PC-3 (cell line): ENCODE data around the gene DNAL4. TPM values are rescaled to one million over a fixed set of nuclear protein-coding genes. Genes with fewer than 3 reads are reported as not detected.

ENCODE experiments used
- ATAC-seq: fragments of 200-7000 bp; cut with Tn5 transposase; 2 replicates; pipeline ENCODE4 v1.9.1; 2020; ENCODE audit warnings: mild to moderate bottlenecking, moderate library complexity
- BruUV-seq: library from RNA; stranded (reverse); fragments of 400-500 nt; replicated peaks from 2 replicates; lab custom pipeline; 2021; lab: Mats Ljungman, UMichigan
- CTCF ChIA-PET: fragments of 300-600 bp; sonication (Branson Sonifier 250); formaldehyde crosslinking; loops from one replicate; lab custom pipeline; 2022; ENCODE audit warnings: antibody characterized with exemption; lab: Charles Lee
- POLR2A ChIA-PET: fragments of 300-600 bp; sonication (Branson Sonifier 250); formaldehyde crosslinking; loops from one replicate; lab custom pipeline; 2022; ENCODE audit warnings: antibody characterized with exemption; ENCODE audit not compliant: unreplicated experiment; lab: Charles Lee
- DNase-seq: peaks from one replicate; pipeline ENCODE4 v3.0.0-alpha.2; 2015
- H2AFZ ChIP-seq: fragments of 300-600 bp; sonication (generic); 2 replicates; pipeline ENCODE4 v1.6.0; 2016; ENCODE audit warnings: antibody characterized with exemption, low read length
- H3F3A ChIP-seq: fragments of 300-600 bp; sonication (generic); one replicate; pipeline ENCODE4 v1.6.0; 2017; ENCODE audit warnings: antibody characterized with exemption, low read length, control low read depth, mild to moderate bottlenecking; ENCODE audit not compliant: unreplicated experiment
- H3K27ac ChIP-seq: fragments of 300-600 bp; sonication (generic); 2 replicates; pipeline ENCODE4 v1.5.1; 2016; ENCODE audit warnings: mild to moderate bottlenecking, low read length
- H3K27me3 ChIP-seq: fragments of 300-600 bp; sonication (generic); 2 replicates; pipeline ENCODE4 v1.6.1; 2016; ENCODE audit warnings: low read length, mixed read lengths
- H3K36me3 ChIP-seq: fragments of 300-600 bp; sonication (generic); 2 replicates; pipeline ENCODE4 v1.6.1; 2016; ENCODE audit warnings: low read depth, mixed run types, low read length, mixed read lengths
- H3K4me1 ChIP-seq: fragments of 300-600 bp; sonication (generic); 2 replicates; pipeline ENCODE4 v1.5.1; 2016; ENCODE audit warnings: low read length; ENCODE audit not compliant: insufficient read depth
- H3K4me2 ChIP-seq: fragments of 300-600 bp; sonication (generic); 2 replicates; pipeline ENCODE4 v1.6.0; 2016; ENCODE audit warnings: low read length
- H3K4me3 ChIP-seq: fragments of 300-600 bp; sonication (generic); 2 replicates; pipeline ENCODE4 v1.5.1; 2016; ENCODE audit warnings: mild to moderate bottlenecking, low read length, mixed read lengths
- H3K79me2 ChIP-seq: fragments of 300-600 bp; sonication (generic); 2 replicates; pipeline ENCODE4 v1.6.1; 2017; ENCODE audit warnings: low read length, mixed read lengths
- H3K9ac ChIP-seq: fragments of 300-600 bp; sonication (generic); 2 replicates; pipeline ENCODE4 v1.6.0; 2016; ENCODE audit warnings: mild to moderate bottlenecking, low read length
- H3K9me2 ChIP-seq: fragments of 300-600 bp; sonication (generic); replicated peaks from 2 replicates; pipeline ENCODE4 v1.6.1; 2016; ENCODE audit warnings: mixed run types, low read length, mixed read lengths
- H3K9me3 ChIP-seq: fragments of 300-600 bp; sonication (generic); 2 replicates; pipeline ENCODE4 v1.6.1; 2016; ENCODE audit warnings: low read length, mixed read lengths
- H4K20me1 ChIP-seq: fragments of 300-600 bp; sonication (generic); 2 replicates; pipeline ENCODE4 v1.6.1; 2016; ENCODE audit warnings: low read length, mixed read lengths
- CTCF ChIP-seq: fragments of 300-600 bp; sonication (generic); conservative IDR thresholded peaks from 2 replicates; pipeline ENCODE4 v1.5.1; 2017; ENCODE audit warnings: antibody characterized with exemption, low read depth, mild to moderate bottlenecking, low read length
- EZH2 ChIP-seq: fragments of 300-600 bp; sonication (generic); IDR thresholded peaks from one replicate; pipeline ENCODE4 v1.6.1; 2017; ENCODE audit warnings: antibody characterized with exemption, mild to moderate bottlenecking, low read length; ENCODE audit not compliant: unreplicated experiment
- EZH2phosphoT487 ChIP-seq: fragments of 300-600 bp; sonication (generic); IDR thresholded peaks from 2 replicates; pipeline ENCODE4 v1.6.1; 2018; ENCODE audit warnings: mild to moderate bottlenecking, antibody characterized with exemption, low read length, borderline replicate concordance
- intact Hi-C: fragments of 100-400 bp; cut with micrococcal nuclease; formaldehyde crosslinking; loops from 2 replicates; pipeline ENCODE4 v1.9.0; 2023
- total RNA-seq: library from RNA; depleted of rRNA; stranded (reverse); fragments of >200 nt; gene quantifications from 2 replicates; pipeline ENCODE4 v1.2.3, GENCODE V29; 2014

The DNAL4 gene
- total RNA-seq, 1 experiment from 2014 or later: 22.5 TPM

DNA sequence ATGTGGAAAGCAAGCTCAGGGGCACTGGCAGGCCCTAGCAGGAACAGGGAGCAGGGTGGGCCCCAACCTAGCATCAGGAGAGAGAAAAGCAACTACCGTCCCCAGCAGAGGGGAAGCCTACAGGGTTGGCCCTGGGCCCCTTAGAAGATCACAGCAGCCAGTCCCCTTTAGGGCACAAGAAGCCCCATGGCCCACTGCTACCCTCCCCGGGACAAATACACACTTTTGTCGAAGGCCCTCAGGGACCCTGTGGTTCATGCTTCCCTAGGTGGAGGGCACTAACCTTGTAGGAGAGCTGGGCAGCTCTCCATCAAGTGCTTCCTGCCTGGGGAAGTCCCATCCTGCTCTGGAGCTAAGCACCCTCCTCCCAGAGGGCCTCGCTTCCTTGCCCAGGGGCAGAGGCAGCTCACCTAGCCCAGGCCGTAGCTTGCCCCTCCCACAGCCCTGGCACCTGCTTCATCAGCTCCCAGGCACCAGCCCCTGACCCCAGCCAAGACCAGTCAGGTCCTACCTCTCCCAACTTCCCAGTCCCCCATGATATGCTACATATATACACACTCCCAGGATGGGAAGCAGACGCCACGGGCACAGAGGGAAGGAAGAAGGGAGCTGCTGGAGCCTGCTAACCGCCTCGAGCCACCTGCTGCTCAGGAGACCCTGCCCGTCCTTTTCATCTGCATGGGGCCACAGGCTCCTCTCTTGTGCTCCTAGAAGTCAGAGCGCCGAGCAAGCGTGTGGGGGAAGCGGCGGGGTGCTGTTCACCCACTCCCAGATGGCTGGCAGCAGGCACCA lies 58.3 kb downstream of the DNAL4 start:
- no peak overlapping the region for H3K4me2 ChIP-seq
- no peaks in the 10 kb centered on the region for H3K79me2 ChIP-seq
- no peaks in the 10 kb centered on the region for H3F3A ChIP-seq
- H4K20me1 ChIP-seq: no peaks in the 10 kb centered on the region
- intact Hi-C loops: no loop called here
- no peak overlapping the region for H3K4me3 ChIP-seq
- H3K36me3 ChIP-seq: peaks cover 14% of the 10 kb centered on the region
- H3K27ac ChIP-seq: no peak overlapping the region
- no peak for DNase-seq
- TF ChIP-seq CTCF (no peak), EZH2phosphoT487 (no peak), EZH2 (no peak)
- peaks cover 6% of the 10 kb centered on the region; the same call in 1 of the 2 replicates for H3K4me1 ChIP-seq
- H3K9ac ChIP-seq: no peak overlapping the region
- TSS peak; percentile 25 for BruUV-seq
- no peaks in the 10 kb centered on the region for H3K9me3 ChIP-seq
- ATAC-seq: peak; percentile 11
- no peaks in the 10 kb centered on the region for H3K27me3 ChIP-seq
- CTCF ChIA-PET: no interaction called here
- POLR2A ChIA-PET: no interaction called here
- no peaks in the 10 kb centered on the region for H3K9me2 ChIP-seq
- no peak overlapping the region for H2AFZ ChIP-seq

DNA sequence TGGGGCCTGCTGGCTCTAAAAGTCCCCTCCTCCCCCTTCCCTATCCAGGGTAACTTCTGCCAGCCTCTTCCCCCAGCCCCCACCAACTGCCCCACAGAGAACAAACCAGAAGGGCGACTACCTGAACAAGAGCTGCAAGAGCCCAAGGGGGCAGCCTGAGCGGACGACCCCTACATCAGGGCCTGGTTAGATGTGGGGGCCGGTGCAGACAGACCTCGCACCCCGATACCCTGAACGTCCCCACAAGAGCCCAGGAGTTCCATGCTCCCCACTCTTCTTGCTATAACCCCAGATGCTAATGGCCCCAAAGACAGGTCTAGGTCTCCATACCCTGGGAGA lies 58.8 kb downstream of the DNAL4 start:
- POLR2A ChIA-PET: no interaction called here

More for the DNA sequence above, 58.8 kb downstream of the DNAL4 start:
- no peak overlapping the region for H2AFZ ChIP-seq
- no peaks in the 10 kb centered on the region for H3K9me3 ChIP-seq
- ATAC-seq (no peak), DNase-seq (no peak)
- TF ChIP-seq EZH2 (no peak), EZH2phosphoT487 (no peak), CTCF (no peak)
- no peaks in the 10 kb centered on the region for H3F3A ChIP-seq
- no peaks in the 10 kb centered on the region for H3K9me2 ChIP-seq
- no peak overlapping the region for H3K27ac ChIP-seq
- no peak overlapping the region for H3K9ac ChIP-seq
- BruUV-seq: no TSS peak
- CTCF ChIA-PET: no interaction called here
- H3K4me1 ChIP-seq: peaks cover 6% of the 10 kb centered on the region; the same call in 1 of the 2 replicates
- H4K20me1 ChIP-seq: no peaks in the 10 kb centered on the region
- H3K27me3 ChIP-seq: no peaks in the 10 kb centered on the region
- no peaks in the 10 kb centered on the region for H3K79me2 ChIP-seq
- intact Hi-C loops: no loop called here
- peaks cover 14% of the 10 kb centered on the region for H3K36me3 ChIP-seq
- H3K4me2 ChIP-seq: no peak overlapping the region
- H3K4me3 ChIP-seq: no peak overlapping the region
